Measurements from ENCODE around the gene MSI2. TPM values are rescaled to one million over a fixed set of nuclear protein-coding genes. Genes with fewer than 3 reads are reported as not detected.

MSI2 gene
- total RNA-seq, 4 donors from 2014 or later: 9.9 to 18.5 (median 13.8) TPM

DNA sequence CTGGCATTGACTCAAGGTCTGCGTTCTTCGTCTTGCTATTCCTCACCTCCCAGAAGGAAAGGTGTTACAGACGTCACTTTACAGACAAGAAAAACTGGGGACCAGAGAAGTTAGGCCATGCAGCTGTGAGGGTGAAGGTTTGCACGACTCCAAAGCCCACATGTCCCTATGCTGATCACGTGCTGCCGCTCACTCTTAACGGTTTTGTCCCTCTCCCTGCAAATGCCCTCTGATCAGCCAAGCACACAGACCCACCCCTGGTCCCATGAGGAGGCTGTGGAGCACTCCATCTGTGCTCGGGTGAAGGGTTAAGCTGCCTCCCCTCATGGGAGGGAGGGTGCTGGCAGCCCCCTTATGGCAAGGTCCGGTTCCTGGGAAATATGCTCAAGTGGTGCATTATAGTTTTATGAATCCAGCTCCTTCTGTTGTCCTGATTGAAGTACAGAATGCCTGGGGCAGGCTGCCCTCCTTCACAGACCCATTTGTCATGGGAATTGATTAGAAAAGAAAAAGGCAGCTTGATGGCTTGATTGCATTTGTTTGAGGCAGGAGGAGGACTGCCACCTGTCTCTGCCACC is 470.0 kb downstream of the MSI2 start:
- DNase-seq (ENCODE audit: low spot score in 2 of 2): no peak
- WGBS, 2 donors: 86 to 88% methylated on average over 9 of the region's 9 CpGs
- intact Hi-C loops (cut with DNase I; ENCODE audit: low total_unique reads): no loop called here
- no peak overlapping the region for H3K4me3 ChIP-seq (ENCODE audit: low read depth, poor library complexity, severe bottlenecking)
- TF ChIP-seq, protein P1, sequence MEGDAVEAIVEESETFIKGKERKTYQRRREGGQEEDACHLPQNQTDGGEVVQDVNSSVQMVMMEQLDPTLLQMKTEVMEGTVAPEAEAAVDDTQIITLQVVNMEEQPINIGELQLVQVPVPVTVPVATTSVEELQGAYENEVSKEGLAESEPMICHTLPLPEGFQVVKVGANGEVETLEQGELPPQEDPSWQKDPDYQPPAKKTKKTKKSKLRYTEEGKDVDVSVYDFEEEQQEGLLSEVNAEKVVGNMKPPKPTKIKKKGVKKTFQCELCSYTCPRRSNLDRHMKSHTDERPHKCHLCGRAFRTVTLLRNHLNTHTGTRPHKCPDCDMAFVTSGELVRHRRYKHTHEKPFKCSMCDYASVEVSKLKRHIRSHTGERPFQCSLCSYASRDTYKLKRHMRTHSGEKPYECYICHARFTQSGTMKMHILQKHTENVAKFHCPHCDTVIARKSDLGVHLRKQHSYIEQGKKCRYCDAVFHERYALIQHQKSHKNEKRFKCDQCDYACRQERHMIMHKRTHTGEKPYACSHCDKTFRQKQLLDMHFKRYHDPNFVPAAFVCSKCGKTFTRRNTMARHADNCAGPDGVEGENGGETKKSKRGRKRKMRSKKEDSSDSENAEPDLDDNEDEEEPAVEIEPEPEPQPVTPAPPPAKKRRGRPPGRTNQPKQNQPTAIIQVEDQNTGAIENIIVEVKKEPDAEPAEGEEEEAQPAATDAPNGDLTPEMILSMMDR (IDR thresholded peaks at IDR 0.05): no peak
- TF ChIP-seq POLR2A (IDR thresholded peaks at IDR 0.05): no peak

DNA sequence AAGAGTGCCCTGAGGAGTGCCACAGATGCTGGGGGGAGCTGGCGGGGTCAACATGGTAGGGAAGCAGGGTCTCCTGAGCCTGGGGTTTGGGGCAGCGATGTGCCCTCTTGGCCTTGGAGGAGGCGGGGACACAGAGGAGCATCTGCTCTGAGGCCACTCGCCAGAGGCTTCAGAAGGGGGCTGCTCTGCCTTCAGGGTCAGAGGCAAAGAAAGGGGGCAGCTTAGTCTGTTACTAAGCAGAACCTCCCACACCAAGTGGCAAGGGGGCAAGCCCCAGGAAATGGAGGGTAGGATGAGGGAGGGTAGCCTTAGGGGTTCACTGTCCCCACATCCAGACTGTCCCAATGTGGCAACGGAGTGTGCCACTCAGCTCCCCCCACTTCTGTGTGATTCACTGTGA is 470.5 kb downstream of the MSI2 start:
- peak in 1 of 2 donors; percentile 67 for DNase-seq (ENCODE audit: low spot score in 2 of 2)
- 81 to 82% methylated on average over 4 to 5 of the region's 5 CpGs for WGBS, 2 donors
- intact Hi-C loops (cut with DNase I; ENCODE audit: low total_unique reads): no loop called here
- no peak overlapping the region for H3K4me3 ChIP-seq (ENCODE audit: low read depth, poor library complexity, severe bottlenecking)
- TF ChIP-seq POLR2A (IDR thresholded peaks at IDR 0.05): no peak
- TF ChIP-seq, protein P1 (IDR thresholded peaks at IDR 0.05): no peak

DNA sequence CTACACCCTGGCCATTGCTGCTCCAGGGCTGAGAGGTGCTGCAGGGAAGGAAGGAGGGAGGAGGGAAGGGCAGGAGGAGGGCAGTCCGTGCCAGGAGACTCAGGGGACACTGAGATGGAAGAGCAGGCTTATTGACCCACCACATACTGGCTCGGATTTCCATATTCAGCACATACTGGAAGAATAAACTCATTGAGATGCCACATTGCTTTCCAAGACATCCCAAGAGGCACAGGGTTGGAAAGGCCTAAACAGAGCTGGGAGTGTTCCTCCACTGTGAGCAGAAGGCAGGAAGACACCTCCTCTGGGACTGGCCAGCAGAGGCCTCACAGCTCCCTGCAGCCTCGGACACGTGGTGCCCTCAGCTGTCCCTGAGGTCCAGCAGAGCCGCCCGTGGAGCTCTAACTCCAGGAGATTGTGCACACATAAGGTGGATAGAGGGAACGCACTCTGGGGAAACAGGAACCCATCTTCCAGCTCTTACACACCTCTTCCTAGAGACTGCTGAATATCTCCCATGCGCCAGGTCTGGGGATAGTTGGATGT is 471.4 kb downstream of the MSI2 start:
- intact Hi-C loops (cut with DNase I; ENCODE audit: low total_unique reads): no loop called here
- no peak for TF ChIP-seq POLR2A (IDR thresholded peaks at IDR 0.05)
- TF ChIP-seq, protein P1 (IDR thresholded peaks at IDR 0.05): no peak
- H3K4me3 ChIP-seq (ENCODE audit: low read depth, poor library complexity, severe bottlenecking): no peak overlapping the region
- WGBS, 2 donors: 68 to 77% methylated on average over 8 of the region's 8 CpGs
- DNase-seq (ENCODE audit: low spot score in 2 of 2): peak in 1 of 2 donors; percentile 72

DNA sequence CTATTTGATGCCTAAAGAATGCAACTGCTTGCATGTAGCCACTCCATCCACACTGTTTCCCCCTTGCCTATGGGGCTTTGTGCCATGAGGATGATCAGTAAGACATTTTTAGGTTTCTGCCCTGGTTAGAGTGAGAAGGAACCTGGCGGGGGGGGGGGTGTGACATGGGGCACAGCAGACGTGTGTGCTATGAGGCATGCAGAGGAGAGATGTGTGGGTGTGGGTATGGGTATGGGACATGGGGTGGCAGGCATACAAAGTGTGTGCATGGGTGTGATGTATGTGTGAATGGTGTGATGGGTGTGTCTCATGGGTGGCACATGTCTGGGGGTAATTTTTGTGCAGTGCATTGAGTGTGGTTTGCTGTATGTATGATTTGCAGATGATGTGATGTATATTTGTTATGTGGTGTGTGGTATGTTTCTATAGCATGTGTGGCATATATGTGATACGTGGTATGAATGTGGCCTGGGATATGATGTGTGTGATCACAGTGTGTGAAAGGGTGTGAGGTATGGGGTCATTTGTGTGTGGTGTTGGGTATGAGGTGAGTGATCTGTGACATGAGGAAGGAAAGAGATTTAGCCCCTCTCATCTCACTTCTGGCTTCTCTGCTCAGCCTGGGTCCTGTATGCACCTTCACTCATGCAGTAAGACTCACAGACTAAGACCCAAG is 473.8 kb downstream of the MSI2 start:
- WGBS, 2 donors: 84 to 93% methylated on average over 3 of the region's 3 CpGs
- TF ChIP-seq, protein P1 (IDR thresholded peaks at IDR 0.05): no peak
- intact Hi-C loops (cut with DNase I; ENCODE audit: low total_unique reads): no loop called here
- DNase-seq (ENCODE audit: low spot score in 2 of 2): peak in 1 of 2 donors; percentile 48
- no peak overlapping the region for H3K4me3 ChIP-seq (ENCODE audit: low read depth, poor library complexity, severe bottlenecking)

DNA sequence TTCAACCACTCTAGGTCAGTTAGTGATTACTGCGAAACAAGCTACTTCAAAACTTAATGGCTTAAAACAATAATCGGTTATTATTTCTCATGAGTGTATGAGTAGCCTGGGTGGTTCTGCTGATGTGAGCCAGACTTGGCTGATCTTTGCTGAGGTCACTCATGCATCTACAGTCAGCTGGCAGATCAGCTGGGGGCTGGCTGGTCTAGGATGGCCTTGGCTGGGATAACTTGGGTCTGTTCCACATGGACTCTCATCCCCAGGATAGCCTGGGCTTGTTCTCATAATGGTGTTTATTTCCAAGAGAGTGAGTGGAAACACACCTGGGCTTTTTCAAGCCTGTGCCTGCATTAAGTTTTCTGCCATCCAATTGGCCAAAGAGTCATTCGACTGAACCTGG is 475.7 kb downstream of the MSI2 start:
- WGBS, 2 donors: 59 to 65% methylated on average over 3 of the region's 3 CpGs
- intact Hi-C loops (cut with DNase I; ENCODE audit: low total_unique reads): no loop called here
- DNase-seq (ENCODE audit: low spot score in 2 of 2): peak in 1 of 2 donors; percentile 40
- H3K4me3 ChIP-seq (ENCODE audit: low read depth, poor library complexity, severe bottlenecking): no peak overlapping the region
- TF ChIP-seq, protein P1 (IDR thresholded peaks at IDR 0.05): no peak
- TF ChIP-seq POLR2A (IDR thresholded peaks at IDR 0.05): no peak
